ENCODE measurements around the gene PON2.

PON2 gene

GRCh38 chr7:95476072-95476847, 41.4 kb upstream of the PON2 start:
- no peak for DNase-seq (ENCODE audit: low read depth in 1 of 2, low spot score in 1 of 2)
- no peak overlapping the region for H3K27ac ChIP-seq (replicated peaks)
- no peak overlapping the region for H3K4me3 ChIP-seq (replicated peaks; ENCODE audit: insufficient read depth, low read length)
- TF ChIP-seq REST (IDR thresholded peaks at IDR 0.05; ENCODE audit: insufficient replicate concordance, low read depth) (no peak), SPI1 (IDR thresholded peaks at IDR 0.05; ENCODE audit: borderline replicate concordance, low read depth) (no peak), CTCF (IDR thresholded peaks at IDR 0.05; ENCODE audit: insufficient read depth, low read length) (no peak), POLR2AphosphoS5 (IDR thresholded peaks at IDR 0.05; ENCODE audit: low read depth) (no peak), GABPA (IDR thresholded peaks at IDR 0.05; ENCODE audit: low read depth) (no peak)
- H3K27me3 ChIP-seq (ENCODE audit: insufficient read depth, poor library complexity, severe bottlenecking) = no peaks in the 10 kb centered on the region

- no peak overlapping the region for H3K27ac ChIP-seq (replicated peaks)
- no peaks in the 10 kb centered on the region for H3K27me3 ChIP-seq (ENCODE audit: insufficient read depth, poor library complexity, severe bottlenecking)
- H3K4me3 ChIP-seq (replicated peaks; ENCODE audit: insufficient read depth, low read length) = no peak overlapping the region
- DNase-seq (ENCODE audit: low read depth in 1 of 2, low spot score in 1 of 2) = no peak
- TF ChIP-seq REST (IDR thresholded peaks at IDR 0.05; ENCODE audit: insufficient replicate concordance, low read depth) (no peak), SPI1 (IDR thresholded peaks at IDR 0.05; ENCODE audit: borderline replicate concordance, low read depth) (no peak), POLR2AphosphoS5 (IDR thresholded peaks at IDR 0.05; ENCODE audit: low read depth) (no peak), GABPA (IDR thresholded peaks at IDR 0.05; ENCODE audit: low read depth) (no peak), CTCF (IDR thresholded peaks at IDR 0.05; ENCODE audit: insufficient read depth, low read length) (no peak)
Measured at GRCh38 chr7:95473276-95473985, 38.6 kb upstream of the PON2 start.

- TF ChIP-seq POLR2AphosphoS5 (IDR thresholded peaks at IDR 0.05; ENCODE audit: low read depth) (no peak), CTCF (IDR thresholded peaks at IDR 0.05; ENCODE audit: insufficient read depth, low read length) (no peak), SPI1 (IDR thresholded peaks at IDR 0.05; ENCODE audit: borderline replicate concordance, low read depth) (no peak), GABPA (IDR thresholded peaks at IDR 0.05; ENCODE audit: low read depth) (no peak), REST (IDR thresholded peaks at IDR 0.05; ENCODE audit: insufficient replicate concordance, low read depth) (no peak)
- H3K4me3 ChIP-seq (replicated peaks; ENCODE audit: insufficient read depth, low read length) = no peak overlapping the region
- no peak for DNase-seq (ENCODE audit: low read depth in 1 of 2, low spot score in 1 of 2)
- H3K27me3 ChIP-seq (ENCODE audit: insufficient read depth, poor library complexity, severe bottlenecking) = no peaks in the 10 kb centered on the region
- H3K27ac ChIP-seq (replicated peaks) = no peak overlapping the region
Measured at GRCh38 chr7:95472581-95473161, 37.8 kb upstream of the PON2 start.
